Uterus (tissue), 2 donors: Measurements from ENCODE around the gene PAK1.

Experiments used
- CTCF ChIP-seq, 4 experiments: fragments of 200-600 bp in 2 of 4; fragments of 450-650 bp in 2 of 4; sonication (generic) in 2 of 4; IDR thresholded peaks; one replicate each; pipeline ENCODE4 v1.5.1; 2016 to 2019; ENCODE audit warnings: antibody characterized with exemption in 4 of 4, mild to moderate bottlenecking in 2 of 4, moderate library complexity in 1 of 4
- POLR2A ChIP-seq, 2 donors: fragments of 450-650 bp; IDR thresholded peaks; one replicate each; pipeline ENCODE4 v1.6.1; 2016; ENCODE audit warnings: antibody characterized with exemption in 2 of 2, mild to moderate bottlenecking in 1 of 2, moderate library complexity in 1 of 2

GRCh38 chr11:77396305-77396704 is 77.6 kb downstream of the PAK1 start:
- no peak for TF ChIP-seq POLR2A (IDR thresholded peaks at IDR 0.05)
- no peak for TF ChIP-seq CTCF (IDR thresholded peaks at IDR 0.05)
